ENCODE results near the gene FDXACB1. TPM values are rescaled to one million over a fixed set of nuclear protein-coding genes. Genes with fewer than 3 reads are reported as not detected.
"Not testable (repeated sequence)": the region's sequence is repeated elsewhere in the genome, so short reads cannot be mapped to it uniquely, and the experiment has no call there.

The FDXACB1 gene
- total RNA-seq, 2 donors from 2014 or later, result 6.2 to 7.9 TPM

DNA sequence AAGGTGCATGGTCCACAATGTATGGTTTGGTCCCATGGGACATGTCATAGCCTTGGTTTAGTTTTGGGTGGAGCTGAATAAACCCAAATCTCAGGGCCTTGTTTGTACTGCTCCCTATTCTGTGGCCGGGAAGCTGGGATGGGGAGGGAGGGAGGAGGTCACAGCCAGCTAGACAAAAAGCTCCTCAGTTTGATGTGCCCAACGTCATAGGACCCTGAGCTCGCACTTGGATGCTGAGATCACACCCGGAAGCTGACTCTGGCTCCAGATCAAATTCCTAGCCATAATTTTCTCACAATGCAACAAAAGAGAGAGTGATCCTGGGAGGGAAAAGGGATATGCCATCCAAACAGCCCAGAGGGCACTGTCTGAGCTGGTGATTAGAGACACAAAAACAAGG, 35.0 kb upstream of the FDXACB1 start:
- no peak overlapping the region for H3K27ac Mint-ChIP-seq
- no peaks in the 10 kb centered on the region for H3K4me1 Mint-ChIP-seq (ENCODE audit: low read depth in 2 of 2)
- H3K36me3 Mint-ChIP-seq, result no peaks in the 10 kb centered on the region
- no peak for DNase-seq (ENCODE audit: low spot score)
- no peak for ATAC-seq
- no peak overlapping the region for H3K4me3 Mint-ChIP-seq
- no peaks in the 10 kb centered on the region for H3K9me3 Mint-ChIP-seq
- peaks cover 34 to 40% of the 10 kb centered on the region in 2 donors for H3K27me3 Mint-ChIP-seq

DNA sequence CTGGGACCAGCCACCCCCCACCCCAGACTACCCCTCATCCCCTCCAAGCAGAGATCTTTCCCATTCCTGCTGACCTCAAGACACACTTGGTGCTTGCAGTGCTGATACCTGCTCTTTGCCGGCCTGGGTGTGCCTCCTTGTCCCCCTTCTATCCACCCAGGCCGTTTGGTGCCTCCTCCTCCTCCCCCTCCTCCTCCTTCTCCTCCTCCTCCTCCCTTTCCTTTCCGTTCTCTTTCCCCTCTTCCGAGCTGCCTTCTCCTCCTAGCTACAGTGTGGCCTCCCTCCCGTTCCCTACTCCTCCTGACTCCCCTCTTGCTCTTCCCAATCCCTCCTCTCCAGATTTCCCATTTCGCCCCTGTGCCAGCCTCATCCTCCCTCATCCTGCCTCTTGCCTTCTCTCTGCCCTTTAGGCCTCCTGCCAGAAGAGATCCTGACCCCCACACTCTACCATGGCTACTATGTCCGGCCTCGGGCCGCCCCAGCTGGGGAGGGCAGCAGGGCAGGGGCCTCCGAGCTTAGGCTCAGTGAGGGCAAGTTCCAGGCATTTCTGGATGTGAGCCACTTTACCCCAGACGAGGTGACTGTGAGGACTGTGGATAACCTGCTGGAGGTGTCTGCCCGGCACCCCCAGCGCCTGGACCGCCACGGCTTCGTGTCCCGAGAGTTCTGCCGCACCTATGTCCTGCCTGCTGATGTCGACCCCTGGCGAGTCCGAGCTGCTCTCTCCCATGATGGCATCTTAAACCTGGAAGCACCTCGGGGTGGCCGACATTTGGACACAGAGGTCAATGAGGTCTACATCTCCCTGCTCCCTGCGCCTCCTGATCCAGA, 34.3 kb upstream of the FDXACB1 start:
- Mint-ChIP-seq H3K9me3 (no peaks in the 10 kb centered on the region), H3K4me3 (no peak overlapping the region), H3K4me1 (ENCODE audit: low read depth in 2 of 2) (no peaks in the 10 kb centered on the region), H3K27me3 (peaks cover 38 to 40% of the 10 kb centered on the region in 2 donors), H3K27ac (no peak overlapping the region), H3K36me3 (no peaks in the 10 kb centered on the region)
- ATAC-seq (no peak), DNase-seq (ENCODE audit: low spot score) (no peak)

DNA sequence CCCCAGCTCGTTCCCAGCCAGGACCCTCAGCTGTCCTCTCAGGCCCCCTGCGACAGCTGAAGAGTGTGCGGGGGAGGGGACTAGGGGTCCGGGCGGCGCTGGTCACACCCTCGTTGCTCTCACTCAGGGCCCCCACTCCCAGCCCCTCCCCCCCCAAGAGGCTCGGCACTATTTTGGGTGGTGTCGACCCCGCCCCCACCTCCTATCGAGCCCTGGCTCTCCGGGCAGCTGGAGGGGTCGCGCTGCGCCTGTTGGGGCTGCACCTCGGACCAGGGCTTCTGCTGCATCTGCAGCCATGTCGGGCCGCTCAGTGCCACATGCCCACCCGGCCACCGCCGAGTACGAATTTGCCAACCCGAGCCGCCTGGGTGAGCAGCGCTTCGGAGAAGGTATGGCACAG, 33.6 kb upstream of the FDXACB1 start, which contains the start of gene HSPB2:
HSPB2 (plus strand) TSS at position 200 of the 400 bp plus-strand sequence; CDS start at position 296, 96 bp downstream.
- H3K27me3 Mint-ChIP-seq, result peaks cover 38 to 40% of the 10 kb centered on the region in 2 donors
- no peaks in the 10 kb centered on the region for H3K4me1 Mint-ChIP-seq (ENCODE audit: low read depth in 2 of 2)
- no peak within 1 kb of the TSS for H3K27ac Mint-ChIP-seq
- no peaks in the 10 kb centered on the region for H3K36me3 Mint-ChIP-seq
- ATAC-seq (no peak), DNase-seq (ENCODE audit: low spot score) (no peak)
- H3K4me3 Mint-ChIP-seq, result no peak within 1 kb of the TSS
- no peaks in the 10 kb centered on the region for H3K9me3 Mint-ChIP-seq

DNA sequence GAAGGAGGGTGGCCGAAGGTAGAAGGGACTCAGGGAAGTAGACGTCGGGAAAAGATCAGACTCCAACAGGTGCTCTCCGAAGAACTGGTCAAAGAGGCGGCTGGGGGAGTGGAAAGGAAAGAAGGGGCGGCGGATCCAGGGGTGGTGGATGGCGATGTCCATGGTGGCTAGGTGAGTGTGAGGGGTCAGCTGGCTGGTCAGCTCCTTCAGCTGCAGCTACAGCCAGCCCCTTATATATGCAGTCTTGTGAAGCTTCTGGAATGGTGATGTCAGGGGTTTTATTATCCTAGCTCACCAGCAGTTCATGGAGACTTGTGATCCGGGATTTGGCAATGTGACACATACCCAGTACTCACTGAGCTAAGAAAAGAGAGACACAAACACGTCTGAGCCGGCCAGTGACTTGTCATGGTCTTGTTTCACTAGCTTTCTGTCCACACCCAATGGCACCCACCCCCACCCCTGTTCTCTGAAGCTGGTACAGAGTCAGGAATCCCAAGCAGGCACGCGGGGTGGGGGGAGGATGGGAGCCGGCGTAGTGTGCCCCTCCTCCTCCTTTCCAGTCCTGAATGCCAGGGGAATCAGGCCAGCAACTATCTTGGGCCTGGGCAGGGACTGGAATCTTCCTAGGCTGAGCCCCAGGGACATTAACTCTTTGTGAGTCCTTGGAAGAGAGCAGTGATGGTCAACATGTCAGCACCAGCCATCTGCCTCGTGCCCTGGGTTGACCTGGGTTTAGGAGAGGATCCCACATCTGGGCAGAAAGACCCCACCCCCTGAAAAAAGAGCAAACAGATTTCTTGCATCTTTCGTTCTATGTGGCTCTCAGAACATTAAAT, 32.8 kb upstream of the FDXACB1 start, which contains the start of gene CRYAB:
CRYAB (minus strand) TSS at position 208 of the 839 bp plus-strand sequence; CDS start at position 162, 46 bp downstream.
- ATAC-seq (no peak), DNase-seq (ENCODE audit: low spot score) (no peak)
- peaks cover 37 to 40% of the 10 kb centered on the region in 2 donors for H3K27me3 Mint-ChIP-seq
- no peaks in the 10 kb centered on the region for H3K36me3 Mint-ChIP-seq
- no peak within 1 kb of the TSS for H3K4me3 Mint-ChIP-seq
- no peaks in the 10 kb centered on the region for H3K9me3 Mint-ChIP-seq
- H3K4me1 Mint-ChIP-seq (ENCODE audit: low read depth in 2 of 2), result no peaks in the 10 kb centered on the region
- no peak within 1 kb of the TSS for H3K27ac Mint-ChIP-seq

DNA sequence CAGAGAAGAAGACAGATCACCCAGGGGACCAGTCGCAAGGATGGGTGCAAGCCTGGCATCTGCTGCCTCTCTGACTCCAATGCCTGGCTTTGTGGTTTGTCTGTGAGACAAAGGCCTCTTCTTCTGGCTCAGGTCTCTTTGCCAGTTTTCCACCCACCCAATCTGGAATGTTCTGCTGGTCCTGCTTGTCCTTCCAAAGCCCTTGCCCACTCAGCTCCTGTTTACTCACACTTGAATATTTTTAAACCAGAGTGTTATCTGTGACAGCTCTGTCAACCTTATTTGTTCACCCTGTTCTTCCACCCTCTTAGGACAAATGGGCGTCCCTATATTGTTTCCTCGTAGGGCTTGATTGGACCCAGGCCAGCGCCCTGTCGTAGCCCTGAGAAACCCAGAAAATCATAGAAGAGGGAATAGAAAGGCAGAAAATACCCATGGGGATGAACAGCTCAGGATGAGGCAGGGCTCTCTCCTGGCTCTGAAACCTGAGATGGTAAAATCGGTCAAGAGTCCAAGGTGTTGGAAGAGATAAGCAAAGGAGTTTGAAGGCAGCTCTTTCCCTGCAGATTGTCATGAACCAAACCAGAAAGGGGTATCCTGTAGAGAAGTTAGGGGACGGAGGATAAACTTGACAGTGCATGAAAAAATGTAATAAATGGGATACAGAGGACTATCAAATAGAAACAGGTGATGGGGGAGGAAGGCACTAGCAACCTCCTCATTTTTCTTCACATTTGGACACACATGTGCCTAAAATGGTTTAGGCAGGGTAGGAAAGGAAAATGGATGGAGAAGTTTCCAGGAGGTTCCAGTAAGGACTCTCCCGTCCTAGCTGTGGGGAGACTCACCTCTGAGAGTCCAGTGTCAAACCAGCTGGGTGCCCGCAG, 32.0 kb upstream of the FDXACB1 start:
- H3K4me1 Mint-ChIP-seq (ENCODE audit: low read depth in 2 of 2), result no peaks in the 10 kb centered on the region
- H3K27me3 Mint-ChIP-seq, result peaks cover 31 to 32% of the 10 kb centered on the region in 2 donors

DNA sequence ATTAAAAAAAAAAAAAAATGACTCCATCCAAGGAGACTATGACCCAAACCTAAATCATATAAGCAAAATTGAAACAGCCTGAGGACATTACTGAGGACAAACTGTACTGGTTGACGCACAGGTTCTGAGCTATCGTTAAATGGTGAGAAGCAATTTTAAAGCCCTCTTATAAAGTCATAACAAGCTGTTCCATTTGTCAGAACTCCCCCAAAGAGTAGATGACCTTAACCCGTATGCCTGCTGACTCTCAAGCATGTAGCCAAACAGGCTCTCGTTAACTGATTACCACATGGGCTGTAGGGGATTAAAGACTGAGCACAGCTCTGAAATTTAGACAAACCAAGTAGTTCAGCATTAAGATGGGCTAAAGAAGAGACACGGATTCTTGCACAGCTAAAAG, 30.4 kb upstream of the FDXACB1 start:
- peaks cover 31 to 32% of the 10 kb centered on the region in 2 donors for H3K27me3 Mint-ChIP-seq
- no peaks in the 10 kb centered on the region for H3K36me3 Mint-ChIP-seq
- H3K9me3 Mint-ChIP-seq, result no peaks in the 10 kb centered on the region

More for the DNA sequence above, 32.0 kb upstream of the FDXACB1 start:
- ATAC-seq, result no peak
- Mint-ChIP-seq H3K36me3 (no peaks in the 10 kb centered on the region), H3K9me3 (no peaks in the 10 kb centered on the region), H3K4me3 (no peak overlapping the region), H3K27ac (no peak overlapping the region)
- no peak for DNase-seq (ENCODE audit: low spot score)

DNA sequence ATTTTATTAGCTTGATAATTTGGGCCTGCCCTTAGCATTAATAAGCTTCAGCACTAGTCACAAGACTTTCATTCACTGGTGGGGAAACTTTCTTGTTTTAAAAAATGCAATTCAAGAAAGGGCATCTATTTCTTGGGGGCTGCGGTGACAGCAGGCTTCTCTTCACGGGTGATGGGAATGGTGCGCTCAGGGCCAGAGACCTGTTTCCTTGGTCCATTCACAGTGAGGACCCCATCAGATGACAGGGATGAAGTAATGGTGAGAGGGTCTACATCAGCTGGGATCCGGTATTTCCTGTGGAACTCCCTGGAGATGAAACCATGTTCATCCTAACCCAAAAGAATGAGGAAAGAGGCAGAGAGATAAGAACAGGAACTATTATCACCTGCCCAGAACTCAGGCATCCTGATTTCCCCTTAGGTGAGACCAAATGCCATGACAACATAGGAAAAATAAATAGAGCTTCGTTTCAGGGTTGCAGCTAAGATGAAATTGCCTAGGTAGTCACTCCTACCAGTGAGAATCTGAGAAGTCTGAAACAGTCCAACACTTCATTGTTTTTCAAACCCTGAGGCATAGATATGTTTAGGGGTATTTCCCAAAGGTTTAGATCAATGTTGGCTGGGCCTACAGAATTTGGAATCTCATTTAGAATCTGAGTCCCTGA, 29.8 kb upstream of the FDXACB1 start:
- no peaks in the 10 kb centered on the region for H3K9me3 Mint-ChIP-seq
- no peak overlapping the region for H3K4me3 Mint-ChIP-seq
- no peaks in the 10 kb centered on the region for H3K4me1 Mint-ChIP-seq (ENCODE audit: low read depth in 2 of 2)
- no peak overlapping the region for H3K27ac Mint-ChIP-seq
- DNase-seq (ENCODE audit: low spot score) (no peak), ATAC-seq (no peak)
- peaks cover 28 to 32% of the 10 kb centered on the region in 2 donors for H3K27me3 Mint-ChIP-seq
- H3K36me3 Mint-ChIP-seq, result no peaks in the 10 kb centered on the region

More for the DNA sequence above, 30.4 kb upstream of the FDXACB1 start:
- H3K27ac Mint-ChIP-seq, result no peak overlapping the region
- DNase-seq (ENCODE audit: low spot score), result no peak
- no peak for ATAC-seq
- no peak overlapping the region for H3K4me3 Mint-ChIP-seq
- no peaks in the 10 kb centered on the region for H3K4me1 Mint-ChIP-seq (ENCODE audit: low read depth in 2 of 2)

DNA sequence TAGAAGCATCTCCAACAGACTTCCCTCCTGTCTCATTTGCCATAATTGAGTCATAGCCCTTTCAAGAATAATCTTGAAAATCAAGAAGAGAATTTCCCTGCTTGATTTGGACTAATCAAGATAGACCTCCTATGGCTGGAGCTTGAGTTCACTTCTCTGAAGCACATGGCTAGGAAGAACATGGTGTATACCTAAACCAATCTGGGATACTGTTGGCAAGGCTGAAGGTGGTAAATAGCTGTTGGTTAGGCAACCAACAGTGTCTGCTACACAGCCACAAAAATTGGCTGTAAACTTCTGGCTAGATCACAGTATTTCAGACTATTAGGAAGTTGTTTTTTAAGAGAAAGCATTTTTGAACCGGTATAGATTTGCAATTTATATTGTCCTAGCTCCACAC, 27.7 kb upstream of the FDXACB1 start:
- H3K36me3 Mint-ChIP-seq, result no peaks in the 10 kb centered on the region
- peaks cover 30 to 45% of the 10 kb centered on the region in 2 donors for H3K27me3 Mint-ChIP-seq

DNA sequence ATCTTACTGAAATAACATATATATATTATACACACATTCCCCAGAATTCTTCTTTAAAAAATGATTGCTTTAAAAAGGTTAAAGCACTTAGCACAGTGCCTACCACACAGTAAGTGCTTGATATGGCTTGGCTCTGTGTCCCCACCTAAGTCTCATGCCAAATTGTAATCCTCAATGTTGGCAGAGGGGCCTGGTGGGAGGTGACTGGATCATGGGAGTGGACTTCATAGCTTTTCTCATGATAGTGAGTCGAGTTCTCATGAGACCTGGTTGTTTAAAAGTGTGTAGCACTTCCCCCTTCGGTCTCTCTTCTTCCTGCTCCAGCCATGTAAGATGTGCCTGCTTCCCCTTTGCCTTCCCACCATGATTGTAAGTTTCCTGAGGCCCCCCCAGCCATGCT, 26.4 kb upstream of the FDXACB1 start:
- no peak overlapping the region for H3K27ac Mint-ChIP-seq

More for the DNA sequence above, 27.7 kb upstream of the FDXACB1 start:
- Mint-ChIP-seq H3K9me3 (no peaks in the 10 kb centered on the region), H3K4me3 (no peak overlapping the region), H3K27ac (no peak overlapping the region), H3K4me1 (ENCODE audit: low read depth in 2 of 2) (no peaks in the 10 kb centered on the region)
- ATAC-seq (no peak), DNase-seq (ENCODE audit: low spot score) (no peak)

DNA sequence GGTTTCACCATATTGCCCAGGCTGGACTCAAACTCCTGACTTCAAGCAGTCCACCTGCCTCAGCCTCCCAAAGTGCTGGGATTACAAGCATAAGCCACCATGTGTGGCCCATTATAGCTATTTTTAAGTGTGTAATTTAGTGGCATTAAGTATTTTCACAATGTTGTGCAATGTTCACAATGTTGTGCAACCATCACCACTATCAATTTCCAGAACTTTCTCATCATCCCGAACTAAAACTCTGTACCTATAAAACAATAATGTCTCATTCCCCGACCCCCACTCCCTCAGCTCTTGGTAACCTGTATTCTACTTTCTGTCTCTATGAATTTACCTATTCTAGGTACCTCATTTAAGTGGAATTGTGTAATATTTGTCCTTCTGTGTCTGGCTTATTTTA, 7.9 kb upstream of the FDXACB1 start:
- no peaks in the 10 kb centered on the region for H3K36me3 Mint-ChIP-seq
- H3K4me1 Mint-ChIP-seq (ENCODE audit: low read depth in 2 of 2), result no peaks in the 10 kb centered on the region
- ATAC-seq, result no peak
- no peak overlapping the region for H3K27ac Mint-ChIP-seq
- H3K4me3 Mint-ChIP-seq, result no peak overlapping the region
- no peaks in the 10 kb centered on the region for H3K9me3 Mint-ChIP-seq
- peaks cover 0 to 6% of the 10 kb centered on the region in 2 donors for H3K27me3 Mint-ChIP-seq
- no peak for DNase-seq (ENCODE audit: low spot score)

More for the DNA sequence above, 26.4 kb upstream of the FDXACB1 start:
- H3K4me3 Mint-ChIP-seq, result no peak overlapping the region
- peaks cover 21 to 35% of the 10 kb centered on the region in 2 donors for H3K27me3 Mint-ChIP-seq
- no peak for DNase-seq (ENCODE audit: low spot score)
- no peaks in the 10 kb centered on the region for H3K9me3 Mint-ChIP-seq
- ATAC-seq, result no peak
- no peaks in the 10 kb centered on the region for H3K4me1 Mint-ChIP-seq (ENCODE audit: low read depth in 2 of 2)
- no peaks in the 10 kb centered on the region for H3K36me3 Mint-ChIP-seq

DNA sequence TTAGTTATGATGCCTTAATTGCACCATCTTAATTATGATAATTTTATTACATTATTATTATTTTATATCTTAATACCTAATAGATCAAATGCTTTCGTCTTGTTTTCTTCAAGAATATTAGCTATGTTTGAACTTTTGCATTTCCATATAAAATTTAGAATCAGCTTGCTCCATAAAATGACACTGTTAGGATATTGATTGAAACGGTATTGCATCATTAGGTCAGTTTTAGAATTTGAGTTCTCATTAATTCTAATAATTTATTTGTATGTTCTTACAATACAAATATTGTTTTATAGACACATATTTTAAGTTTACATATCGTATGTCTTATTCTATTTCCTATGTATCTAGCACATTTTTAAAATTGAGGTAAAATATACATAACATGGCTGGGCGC, 7.1 kb upstream of the FDXACB1 start:
- ATAC-seq (no peak), DNase-seq (ENCODE audit: low spot score) (no peak)
- Mint-ChIP-seq H3K9me3 (no peaks in the 10 kb centered on the region), H3K4me1 (ENCODE audit: low read depth in 2 of 2) (no peaks in the 10 kb centered on the region), H3K4me3 (no peak overlapping the region), H3K36me3 (no peaks in the 10 kb centered on the region), H3K27ac (no peak overlapping the region), H3K27me3 (peaks cover 0 to 6% of the 10 kb centered on the region in 2 donors)

DNA sequence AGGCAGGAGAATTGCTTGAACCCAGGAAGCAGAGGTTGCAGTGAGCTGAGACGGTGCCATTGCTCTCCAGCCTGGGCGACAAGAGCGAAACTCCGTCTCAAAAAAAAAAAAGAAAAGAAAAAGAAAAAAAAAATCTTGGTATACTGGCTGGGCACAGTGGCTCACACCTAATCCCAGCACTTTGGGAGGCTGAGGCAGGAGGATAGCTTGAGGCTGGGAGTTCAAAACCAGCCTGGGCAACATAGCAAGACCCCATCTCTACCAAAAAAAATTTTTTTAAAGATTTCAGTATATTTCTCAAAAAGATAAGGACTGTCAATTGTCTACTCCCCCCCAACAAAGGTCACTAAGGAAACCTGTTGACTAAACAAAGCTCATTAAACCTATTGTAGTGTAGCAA, 6.1 kb upstream of the FDXACB1 start:
- not testable (repeated sequence) for H3K4me3 Mint-ChIP-seq; ATAC-seq; DNase-seq (ENCODE audit: low spot score); H3K27ac Mint-ChIP-seq; H3K9me3 Mint-ChIP-seq; H3K36me3 Mint-ChIP-seq; H3K27me3 Mint-ChIP-seq; H3K4me1 Mint-ChIP-seq (ENCODE audit: low read depth in 2 of 2)

DNA sequence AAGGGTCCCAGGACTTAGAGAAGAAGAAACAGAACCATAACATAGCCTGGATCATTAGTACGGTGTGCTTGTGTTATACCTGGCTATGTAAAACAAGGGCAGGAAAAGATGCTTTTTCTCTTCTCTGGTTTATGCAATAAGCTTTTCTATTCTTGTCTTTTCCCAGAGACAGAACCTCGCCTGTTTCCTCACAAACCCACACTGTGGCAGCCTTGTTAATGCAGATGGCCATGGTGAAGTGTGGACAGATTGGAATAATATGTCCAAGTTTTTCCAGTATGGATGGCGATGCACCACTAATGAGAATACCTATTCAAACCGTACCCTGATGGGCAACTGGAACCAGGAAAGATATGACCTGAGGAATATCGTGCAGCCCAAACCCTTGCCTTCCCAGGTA, 3.2 kb upstream of the FDXACB1 start:
- no peaks in the 10 kb centered on the region for H3K27me3 Mint-ChIP-seq
- DNase-seq (ENCODE audit: low spot score), result no peak

More for the DNA sequence above, 3.2 kb upstream of the FDXACB1 start:
- Mint-ChIP-seq H3K36me3 (peaks cover 5% of the 10 kb centered on the region), H3K4me3 (no peak overlapping the region), H3K9me3 (peaks cover 3% of the 10 kb centered on the region), H3K4me1 (ENCODE audit: low read depth in 2 of 2) (peaks cover 13 to 15% of the 10 kb centered on the region in 2 donors), H3K27ac (no peak overlapping the region)
- no peak for ATAC-seq

Measured in natural killer cell treated with Interleukin-12 subunit alpha and Interleukin-12 subunit beta and Interleukin-15 and Interleukin-18, amount 100 ng/mL, for 72 hours (primary cell).